GM21619 (cell line): ENCODE data around the gene CCL14.
"Not testable (repeated sequence)": the region's sequence is repeated elsewhere in the genome, so short reads cannot be mapped to it uniquely, and the experiment has no call there.

Experiments used
- ATAC-seq: cut with Tn5 transposase; IDR thresholded peaks from one replicate; pipeline ENCODE4 v1.9.1; 2021; ENCODE audit not compliant: unreplicated experiment

Gene CCL14

GRCh38 chr17:35986643-35987042 lies at the start of gene CCL14:
Gene CCL14, minus strand, starts transcription at chr17:35986729. Its CDS starts 80 bp downstream, at chr17:35986649.
- no peak for ATAC-seq

DNA sequence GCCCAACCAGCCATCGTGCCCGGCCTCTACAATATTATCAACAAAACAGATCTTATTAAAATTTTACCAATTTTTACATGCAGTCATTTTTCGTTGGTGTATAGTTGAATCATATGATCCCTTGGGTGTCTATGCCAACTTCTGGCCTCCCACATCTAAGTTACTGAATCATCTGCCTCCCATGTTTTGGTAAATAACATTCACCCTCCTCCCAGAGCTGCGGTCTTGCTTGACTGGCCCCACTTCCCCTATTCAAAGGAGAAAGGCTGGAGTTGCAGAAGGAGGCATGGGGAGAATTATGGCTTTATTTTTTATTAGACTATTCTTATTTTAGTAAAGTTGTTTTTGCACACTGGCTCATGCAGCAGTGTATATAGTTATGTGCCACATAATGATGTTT lies 49.7 kb upstream of the CCL14 start:
- ATAC-seq: no peak

DNA sequence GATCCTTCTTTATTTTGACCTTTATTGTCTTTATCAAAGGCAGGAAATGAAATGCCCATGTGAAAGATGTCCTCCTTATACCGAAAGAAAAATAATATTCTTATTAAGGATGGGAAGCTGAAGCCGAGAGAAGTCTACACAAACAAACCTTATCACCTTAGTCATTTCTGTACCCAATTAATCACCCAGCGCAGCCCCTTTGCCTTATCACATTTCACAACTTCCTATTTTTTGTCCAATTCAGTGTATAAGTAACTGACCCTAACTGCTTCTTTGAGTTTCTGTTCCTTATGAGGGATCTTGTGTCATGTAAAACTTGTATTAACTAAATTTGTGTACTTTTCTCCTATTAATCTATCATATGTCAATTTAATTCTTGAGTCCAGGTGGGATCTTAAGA lies 47.6 kb upstream of the CCL14 start:
- ATAC-seq: no peak

DNA sequence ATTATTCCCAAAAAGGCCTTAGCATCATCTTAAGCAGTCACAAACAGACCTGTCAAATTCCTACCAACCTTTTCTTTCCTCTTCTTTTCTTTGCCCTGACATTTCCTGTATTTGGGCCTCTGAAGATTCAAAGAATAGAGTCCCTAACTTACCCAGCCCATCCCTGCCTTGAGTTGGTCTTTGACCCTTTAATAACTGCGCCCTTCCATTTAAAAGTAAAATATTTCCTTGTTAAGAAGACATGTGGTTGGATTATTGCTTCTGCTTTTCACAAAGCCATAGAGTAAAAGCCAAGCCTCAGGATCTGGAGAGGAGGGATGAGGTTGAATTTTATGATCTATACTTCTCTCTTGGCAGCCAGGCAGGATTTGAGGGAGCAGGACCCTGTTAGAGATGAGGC lies 44.4 kb upstream of the CCL14 start:
- no peak for ATAC-seq

DNA sequence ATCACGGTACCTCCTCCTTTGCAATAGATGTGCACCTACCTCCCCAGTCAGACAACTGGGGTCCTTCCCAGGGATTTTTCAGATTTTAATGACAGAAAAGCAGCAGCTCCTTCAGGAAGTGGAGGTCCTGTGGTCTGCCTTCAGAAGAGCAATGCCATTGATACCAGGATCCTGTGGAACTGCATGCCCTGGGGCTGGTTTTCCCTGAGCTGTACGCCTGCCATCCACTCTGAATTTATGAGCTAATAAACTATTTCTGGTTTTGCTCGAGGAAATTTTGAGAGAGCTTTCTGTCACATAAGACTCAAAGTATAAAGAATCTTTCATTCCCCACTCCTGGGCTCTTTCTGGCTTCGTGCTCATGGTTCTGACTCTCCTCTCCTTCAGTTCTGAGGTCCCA lies 41.2 kb upstream of the CCL14 start:
- no peak for ATAC-seq

GRCh38 chr17:36024106-36024869 lies 37.8 kb upstream of the CCL14 start:
- ATAC-seq: no peak

DNA sequence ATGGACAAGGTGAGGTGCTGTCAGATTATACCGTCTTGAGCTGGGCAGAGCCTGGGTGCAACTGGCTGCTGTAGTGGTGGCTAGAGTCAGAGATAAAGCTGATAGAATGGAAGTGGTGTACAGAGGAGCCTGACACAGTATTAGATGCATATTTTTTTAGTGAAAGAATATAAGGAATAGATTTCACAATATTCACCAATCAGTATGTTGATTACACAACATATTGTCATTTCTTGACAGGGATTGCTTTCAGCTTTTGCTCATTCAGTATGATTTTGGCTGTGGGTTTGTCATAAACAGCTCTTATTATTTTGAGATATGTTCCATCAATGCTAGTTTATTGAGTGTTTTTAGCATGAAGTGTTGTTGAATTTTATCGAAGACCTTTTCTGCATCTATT lies 32.9 kb upstream of the CCL14 start:
- no peak for ATAC-seq

GRCh38 chr17:36017799-36018198 lies 31.3 kb upstream of the CCL14 start, which contains the start of gene CCL23:
Gene CCL23, minus strand, starts transcription at chr17:36017972. Its CDS starts 75 bp downstream, at chr17:36017897.
- ATAC-seq: no peak

GRCh38 chr17:36016555-36016954 lies 30.0 kb upstream of the CCL14 start:
- ATAC-seq: no peak

DNA sequence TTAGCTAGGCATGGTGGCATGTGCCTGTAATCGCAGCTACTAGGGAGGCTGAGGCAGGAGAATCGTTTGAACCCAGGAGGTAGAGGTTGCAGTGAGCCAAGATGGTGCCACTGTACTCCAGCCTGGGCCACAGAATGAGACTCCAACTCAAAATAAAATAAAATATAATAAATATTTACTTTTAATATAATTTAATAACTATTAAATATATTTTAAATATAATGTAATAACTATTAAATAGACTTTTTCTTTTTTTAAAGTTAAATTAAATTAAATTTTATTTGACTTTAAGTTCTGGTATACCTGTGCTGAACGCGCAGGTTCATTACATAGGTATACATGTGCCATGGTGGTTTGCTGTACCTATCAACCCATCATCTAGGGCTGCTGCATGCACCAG lies 29.4 kb upstream of the CCL14 start:
- ATAC-seq: not testable (repeated sequence)

GRCh38 chr17:36014946-36015345 lies 28.4 kb upstream of the CCL14 start:
- no peak for ATAC-seq

DNA sequence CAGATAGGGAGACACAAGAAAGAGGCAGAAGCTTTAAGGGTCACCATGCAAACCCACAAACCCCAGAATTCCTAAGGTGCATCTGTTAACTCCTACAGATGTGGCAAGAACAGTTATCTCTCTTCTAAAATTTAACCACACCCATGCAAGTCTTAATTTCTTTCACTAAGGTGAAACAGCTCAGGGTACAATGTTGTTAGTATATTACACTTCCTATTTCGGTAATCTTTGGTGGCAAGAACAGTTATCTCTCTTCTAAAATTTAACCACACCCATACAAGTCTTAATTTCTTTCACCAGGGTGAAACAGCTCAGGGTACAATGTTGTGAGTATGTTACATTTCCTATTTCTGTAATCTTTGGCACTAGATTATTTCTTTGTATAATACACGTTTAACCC lies 24.7 kb upstream of the CCL14 start:
- ATAC-seq: no peak

- no peak for ATAC-seq
These were observed 22.6 kb upstream of the CCL14 start for GRCh38 chr17:36008998-36009665.

DNA sequence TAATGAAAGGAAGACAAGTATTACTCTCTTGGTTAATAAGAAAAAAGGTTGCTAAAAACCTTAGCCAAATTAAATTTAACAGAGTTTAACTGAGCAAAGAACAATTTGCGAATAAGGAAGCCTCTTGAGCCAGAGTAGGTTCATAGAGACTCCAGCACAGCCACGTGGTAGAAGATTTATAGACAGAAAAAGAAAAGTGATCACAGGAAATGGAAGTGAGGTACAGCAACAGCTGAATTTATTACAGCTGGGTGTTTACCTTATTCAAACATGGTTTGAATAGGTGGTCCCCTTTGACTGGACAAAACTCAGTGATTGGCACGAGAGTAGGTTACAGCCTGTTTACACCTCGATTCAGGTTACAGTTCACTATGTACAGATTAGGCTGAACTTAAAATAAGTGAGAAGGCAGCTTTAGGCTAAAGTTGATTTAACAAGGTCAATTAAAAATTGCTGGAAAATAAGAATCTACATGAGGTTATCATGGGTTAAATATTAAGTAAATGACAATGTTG lies 18.1 kb upstream of the CCL14 start:
- no peak for ATAC-seq

GRCh38 chr17:36002631-36003030 lies 16.1 kb upstream of the CCL14 start:
- no peak for ATAC-seq

GRCh38 chr17:36001862-36002603 lies 15.5 kb upstream of the CCL14 start:
- no peak for ATAC-seq

DNA sequence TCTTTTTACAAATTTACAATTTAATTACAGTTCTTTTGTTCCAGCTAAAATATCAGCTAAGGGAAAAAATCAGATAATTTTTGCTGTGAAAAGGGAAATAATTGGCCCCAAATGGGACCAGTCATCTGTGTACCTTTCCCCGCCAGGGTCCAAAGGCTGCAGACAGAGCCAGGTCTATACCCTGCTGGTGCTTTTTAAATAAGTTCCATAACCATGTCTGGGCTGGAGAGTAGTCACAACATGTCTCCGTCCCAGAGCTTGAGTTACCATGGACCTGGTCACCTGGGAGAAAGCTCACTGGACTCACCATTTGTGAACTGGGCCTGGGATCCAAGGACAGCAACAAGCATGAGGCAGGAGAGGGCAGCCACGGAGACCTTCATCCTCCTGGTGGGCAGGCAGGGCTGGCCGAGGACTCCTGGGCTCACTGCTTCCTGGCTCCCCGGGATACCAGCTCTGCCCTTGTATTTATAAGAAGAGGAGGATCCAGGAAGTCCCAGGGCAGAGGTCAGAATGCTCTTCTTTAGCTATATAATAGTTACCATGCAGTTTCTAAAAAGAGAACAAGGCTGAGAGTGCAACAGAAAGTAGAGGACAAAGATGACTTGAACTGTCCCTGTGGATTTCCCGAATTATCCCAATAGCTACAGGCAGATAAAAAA lies 14.7 kb upstream of the CCL14 start, which contains the start of gene CCL15:
Gene CCL15, minus strand, starts transcription at position 444 of the 662 bp plus-strand sequence. Its CDS starts 61 bp downstream, at position 383.
- ATAC-seq: no peak

- ATAC-seq: no peak
These were observed 14.2 kb upstream of the CCL14 start for GRCh38 chr17:36000732-36001109.

- ATAC-seq: no peak
These were observed 12.2 kb upstream of the CCL14 start for GRCh38 chr17:35998756-35999155.

- ATAC-seq: no peak
These were observed 11.6 kb upstream of the CCL14 start for GRCh38 chr17:35998018-35998545.

DNA sequence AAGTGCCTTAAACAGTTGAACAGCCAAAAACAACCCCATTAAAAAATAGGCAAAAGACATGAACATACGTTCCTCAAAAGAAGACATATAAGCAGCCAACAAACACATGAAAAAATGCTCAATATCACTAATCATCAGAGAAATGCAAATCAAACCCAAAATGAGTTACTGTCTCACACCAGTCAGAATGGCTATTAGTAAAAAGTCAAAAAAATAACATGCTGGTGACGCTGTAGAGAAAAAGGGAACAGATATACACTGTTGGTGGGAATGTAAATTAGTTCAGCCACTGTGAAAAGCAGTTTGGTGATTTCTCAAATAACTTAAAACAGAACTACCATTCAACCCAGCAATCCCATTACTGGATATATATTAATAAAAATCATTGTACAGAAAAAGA lies 8.8 kb upstream of the CCL14 start:
- ATAC-seq: not testable (repeated sequence)
